ENCODE data around the gene KLRK1.
"Not testable (repeated sequence)": the region's sequence is repeated elsewhere in the genome, so short reads cannot be mapped to it uniquely, and the experiment has no call there.

The KLRK1 gene

DNA sequence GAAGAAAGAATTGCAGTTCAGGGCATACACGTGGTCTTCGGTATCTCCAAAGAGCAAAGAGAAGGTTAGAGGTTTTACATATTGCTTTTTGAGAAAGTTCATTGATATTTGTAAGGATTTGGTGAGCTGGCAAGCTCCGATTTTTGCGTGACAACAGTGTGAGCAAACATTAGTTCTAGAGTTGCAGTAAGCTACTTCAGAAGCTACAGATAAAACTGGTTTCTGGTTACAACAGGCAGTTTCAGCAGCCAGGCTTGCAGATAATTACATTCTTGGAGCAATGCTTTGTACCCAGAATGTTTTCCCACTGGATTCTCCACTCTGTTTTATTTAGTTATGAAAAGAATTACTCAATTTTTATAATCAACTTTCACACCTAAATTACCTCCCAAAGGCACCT lies 28.2 kb downstream of the KLRK1 start:
- Histone ChIP-seq H3K4me3 (ENCODE audit: insufficient read length, low read depth) (no peak overlapping the region), H3K36me3 (ENCODE audit: insufficient read depth, insufficient read length, low read length) (no peaks in the 10 kb centered on the region), H3K9me3 (ENCODE audit: insufficient read depth, low read length) (peaks cover 29% of the 10 kb centered on the region; the same call in 1 of the 2 replicates), H3K9ac (ENCODE audit: insufficient read length, low read depth) (no peak overlapping the region), H3K27me3 (ENCODE audit: insufficient read depth, insufficient read length) (no peaks in the 10 kb centered on the region), H3K4me1 (ENCODE audit: insufficient read depth, insufficient read length) (peaks cover 20% of the 10 kb centered on the region)
- no peak for DNase-seq (ENCODE audit: low read depth, low spot score)
- TF ChIP-seq SUZ12 (IDR thresholded peaks at IDR 0.05; ENCODE audit: extremely low read depth, insufficient read depth, insufficient read length), result no peak
- no peak for TF ChIP-seq YY1 (IDR thresholded peaks at IDR 0.05; ENCODE audit: insufficient read depth, insufficient read length)
- no peak for TF ChIP-seq ZNF274 (IDR thresholded peaks at IDR 0.05; ENCODE audit: low read depth, low read length)

DNA sequence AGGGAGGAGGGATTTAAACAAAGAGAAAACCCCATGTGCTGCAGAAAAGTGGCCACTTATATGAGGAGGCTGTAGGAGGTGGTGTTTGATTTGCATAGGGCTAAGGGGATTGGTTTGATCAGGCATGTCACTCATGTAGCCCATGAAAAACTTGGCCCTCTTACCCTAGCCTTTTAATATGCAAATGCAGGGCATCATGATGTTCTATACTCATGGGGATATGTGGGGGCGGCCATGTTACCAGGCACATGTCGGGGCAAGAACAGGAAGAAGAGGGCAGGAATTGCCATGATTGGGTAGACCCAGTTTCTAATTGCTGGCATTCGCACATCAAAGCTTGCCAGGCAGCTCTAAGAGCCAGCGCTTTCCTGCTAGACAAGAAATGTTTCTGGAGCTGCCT lies 28.8 kb downstream of the KLRK1 start:
- peak; percentile 86 for DNase-seq (ENCODE audit: low read depth, low spot score)
- Histone ChIP-seq H3K4me3 (ENCODE audit: insufficient read length, low read depth) (no peak overlapping the region), H3K9ac (ENCODE audit: insufficient read length, low read depth) (no peak overlapping the region), H3K27me3 (ENCODE audit: insufficient read depth, insufficient read length) (no peaks in the 10 kb centered on the region), H3K4me1 (ENCODE audit: insufficient read depth, insufficient read length) (peaks cover 20% of the 10 kb centered on the region), H3K36me3 (ENCODE audit: insufficient read depth, insufficient read length, low read length) (no peaks in the 10 kb centered on the region), H3K9me3 (ENCODE audit: insufficient read depth, low read length) (peaks cover 29% of the 10 kb centered on the region; the same call in 1 of the 2 replicates)
- no peak for TF ChIP-seq SUZ12 (IDR thresholded peaks at IDR 0.05; ENCODE audit: extremely low read depth, insufficient read depth, insufficient read length)
- TF ChIP-seq YY1 (IDR thresholded peaks at IDR 0.05; ENCODE audit: insufficient read depth, insufficient read length), result peak; percentile 60

DNA sequence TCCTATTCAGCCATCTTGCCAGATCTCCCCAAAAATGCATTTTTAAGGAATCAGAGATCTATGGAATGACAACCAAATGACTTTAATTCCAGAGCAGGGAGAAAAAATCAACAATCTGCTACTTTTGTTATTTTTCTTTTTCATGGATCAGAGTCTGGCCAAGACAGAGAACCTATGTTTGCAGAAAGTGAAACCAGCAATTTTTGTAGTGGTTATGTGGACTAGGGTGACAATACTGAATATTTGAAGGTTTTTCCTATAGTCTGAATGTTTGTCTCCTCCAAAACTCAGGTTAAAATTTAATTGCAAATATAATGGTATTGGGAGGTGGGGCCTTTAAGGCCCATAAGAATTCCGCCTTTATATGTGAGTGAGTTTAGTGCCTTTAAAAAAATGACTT lies 30.9 kb downstream of the KLRK1 start:
- DNase-seq (ENCODE audit: low read depth, low spot score), result no peak
- H3K4me1 ChIP-seq (ENCODE audit: insufficient read depth, insufficient read length), result peaks cover 12% of the 10 kb centered on the region
- no peak overlapping the region for H3K9ac ChIP-seq (ENCODE audit: insufficient read length, low read depth)
- no peak overlapping the region for H3K4me3 ChIP-seq (ENCODE audit: insufficient read length, low read depth)
- H3K9me3 ChIP-seq (ENCODE audit: insufficient read depth, low read length), result peaks cover 29% of the 10 kb centered on the region; the same call in 1 of the 2 replicates
- TF ChIP-seq YY1 (IDR thresholded peaks at IDR 0.05; ENCODE audit: insufficient read depth, insufficient read length) (no peak), ZNF274 (IDR thresholded peaks at IDR 0.05; ENCODE audit: low read depth, low read length) (no peak), SUZ12 (IDR thresholded peaks at IDR 0.05; ENCODE audit: extremely low read depth, insufficient read depth, insufficient read length) (no peak)
- H3K27me3 ChIP-seq (ENCODE audit: insufficient read depth, insufficient read length), result no peaks in the 10 kb centered on the region
- H3K36me3 ChIP-seq (ENCODE audit: insufficient read depth, insufficient read length, low read length), result no peaks in the 10 kb centered on the region

DNA sequence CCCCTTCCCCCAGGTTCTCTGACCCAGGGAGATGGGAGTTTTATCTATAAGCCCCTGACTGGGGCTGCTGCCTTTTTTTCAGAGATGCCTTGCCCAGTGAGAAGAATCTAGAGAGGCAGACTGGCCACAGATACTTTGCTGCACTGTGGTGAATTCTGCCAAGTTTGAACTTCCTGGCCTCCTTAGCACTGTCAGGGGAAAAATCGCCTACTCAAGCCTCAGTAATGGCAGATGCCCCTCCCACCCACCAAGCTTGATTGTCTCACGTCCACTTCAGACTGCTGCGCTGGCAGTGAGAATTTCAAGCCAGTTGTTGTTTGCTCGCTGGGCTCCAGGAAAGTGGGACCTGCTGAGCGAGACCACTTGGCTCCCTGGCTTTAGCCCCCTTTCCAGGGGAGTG lies 31.7 kb downstream of the KLRK1 start:
- no peaks in the 10 kb centered on the region for H3K27me3 ChIP-seq (ENCODE audit: insufficient read depth, insufficient read length)
- DNase-seq (ENCODE audit: low read depth, low spot score), result no peak
- no peak for TF ChIP-seq SUZ12 (IDR thresholded peaks at IDR 0.05; ENCODE audit: extremely low read depth, insufficient read depth, insufficient read length)
- no peak for TF ChIP-seq ZNF274 (IDR thresholded peaks at IDR 0.05; ENCODE audit: low read depth, low read length)
- no peak for TF ChIP-seq YY1 (IDR thresholded peaks at IDR 0.05; ENCODE audit: insufficient read depth, insufficient read length)

DNA sequence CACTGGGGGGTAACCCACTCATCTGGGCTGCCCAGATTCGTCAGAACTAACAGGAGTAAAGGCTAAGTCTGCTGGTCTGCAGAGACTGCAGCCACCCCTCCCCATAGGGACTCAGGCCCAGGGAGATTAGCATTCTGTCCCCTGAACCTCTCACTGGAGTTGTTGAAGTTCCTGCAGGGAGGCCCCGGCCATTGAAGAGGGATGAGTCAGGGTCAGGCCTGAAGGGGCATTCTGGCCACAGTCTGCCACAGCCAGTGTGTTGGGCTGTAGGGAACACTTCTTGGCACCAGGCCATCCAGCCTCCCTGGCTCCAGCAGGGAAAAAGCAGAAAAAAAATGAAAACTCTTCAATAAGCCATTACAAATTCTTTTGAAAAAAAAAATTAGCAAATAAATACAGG lies 35.3 kb downstream of the KLRK1 start:
- no peak overlapping the region for H3K9ac ChIP-seq (ENCODE audit: insufficient read length, low read depth)
- no peaks in the 10 kb centered on the region for H3K27me3 ChIP-seq (ENCODE audit: insufficient read depth, insufficient read length)
- no peak for TF ChIP-seq SUZ12 (IDR thresholded peaks at IDR 0.05; ENCODE audit: extremely low read depth, insufficient read depth, insufficient read length)
- peak; percentile 21 for TF ChIP-seq YY1 (IDR thresholded peaks at IDR 0.05; ENCODE audit: insufficient read depth, insufficient read length)
- TF ChIP-seq ZNF274 (IDR thresholded peaks at IDR 0.05; ENCODE audit: low read depth, low read length), result no peak
- H3K4me3 ChIP-seq (ENCODE audit: insufficient read length, low read depth), result no peak overlapping the region
- H3K36me3 ChIP-seq (ENCODE audit: insufficient read depth, insufficient read length, low read length), result no peaks in the 10 kb centered on the region
- peaks cover 4% of the 10 kb centered on the region for H3K4me1 ChIP-seq (ENCODE audit: insufficient read depth, insufficient read length)
- DNase-seq (ENCODE audit: low read depth, low spot score), result no peak
- peaks cover 19% of the 10 kb centered on the region; the same call in 1 of the 2 replicates for H3K9me3 ChIP-seq (ENCODE audit: insufficient read depth, low read length)

More for the DNA sequence above, 31.7 kb downstream of the KLRK1 start:
- H3K4me1 ChIP-seq (ENCODE audit: insufficient read depth, insufficient read length), result peaks cover 7% of the 10 kb centered on the region
- H3K9ac ChIP-seq (ENCODE audit: insufficient read length, low read depth), result no peak overlapping the region
- H3K4me3 ChIP-seq (ENCODE audit: insufficient read length, low read depth), result no peak overlapping the region
- peaks cover 29% of the 10 kb centered on the region; the same call in 1 of the 2 replicates for H3K9me3 ChIP-seq (ENCODE audit: insufficient read depth, low read length)
- H3K36me3 ChIP-seq (ENCODE audit: insufficient read depth, insufficient read length, low read length), result no peaks in the 10 kb centered on the region

DNA sequence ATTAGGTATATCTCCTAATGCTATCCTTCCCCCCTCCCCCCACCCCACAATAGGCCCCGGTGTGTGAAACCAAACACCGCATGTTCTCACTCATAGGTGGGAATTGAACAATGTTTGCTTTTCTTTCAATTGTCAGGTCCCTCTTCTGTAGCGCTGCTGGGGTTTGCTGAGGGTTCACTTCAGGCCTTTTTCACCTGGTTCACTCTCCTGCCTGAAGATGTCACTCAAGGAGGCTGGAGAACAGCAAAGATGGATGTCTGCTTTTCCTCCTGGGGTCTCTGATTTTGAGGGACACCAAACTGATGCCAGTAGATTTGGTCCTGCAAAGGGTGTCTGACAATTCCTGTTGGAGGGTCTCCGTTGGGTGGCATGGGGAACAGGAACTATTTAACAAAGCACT lies 35.8 kb downstream of the KLRK1 start:
- Histone ChIP-seq H3K36me3 (ENCODE audit: insufficient read depth, insufficient read length, low read length) (no peaks in the 10 kb centered on the region), H3K9me3 (ENCODE audit: insufficient read depth, low read length) (peaks cover 19% of the 10 kb centered on the region; the same call in 1 of the 2 replicates), H3K27me3 (ENCODE audit: insufficient read depth, insufficient read length) (no peaks in the 10 kb centered on the region), H3K4me1 (ENCODE audit: insufficient read depth, insufficient read length) (peaks cover 4% of the 10 kb centered on the region), H3K4me3 (ENCODE audit: insufficient read length, low read depth) (no peak overlapping the region), H3K9ac (ENCODE audit: insufficient read length, low read depth) (no peak overlapping the region)
- TF ChIP-seq YY1 (IDR thresholded peaks at IDR 0.05; ENCODE audit: insufficient read depth, insufficient read length) (no peak), ZNF274 (IDR thresholded peaks at IDR 0.05; ENCODE audit: low read depth, low read length) (no peak), SUZ12 (IDR thresholded peaks at IDR 0.05; ENCODE audit: extremely low read depth, insufficient read depth, insufficient read length) (no peak)
- DNase-seq (ENCODE audit: low read depth, low spot score), result no peak

DNA sequence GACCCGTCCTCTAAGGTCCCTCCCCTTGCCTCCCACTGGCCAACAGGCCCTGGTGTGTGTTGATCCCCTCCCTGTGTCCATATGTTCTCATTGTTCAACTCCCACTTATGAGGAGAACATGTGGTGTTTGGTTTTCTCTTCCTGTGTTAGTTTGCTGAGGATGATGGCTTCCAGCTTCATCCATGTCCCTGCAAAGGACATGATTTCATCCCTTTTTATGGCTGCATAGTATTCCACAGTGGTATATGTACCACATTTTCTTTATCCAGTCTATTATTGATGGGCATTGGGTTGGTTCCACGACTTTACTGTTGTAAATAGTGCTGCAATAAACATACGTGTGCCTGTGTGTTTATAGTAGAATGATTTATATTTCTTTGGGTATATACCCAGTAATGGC lies 38.4 kb downstream of the KLRK1 start:
- not testable (repeated sequence) for H3K36me3 ChIP-seq (ENCODE audit: insufficient read depth, insufficient read length, low read length); H3K27me3 ChIP-seq (ENCODE audit: insufficient read depth, insufficient read length); H3K9ac ChIP-seq (ENCODE audit: insufficient read length, low read depth); DNase-seq (ENCODE audit: low read depth, low spot score); H3K4me3 ChIP-seq (ENCODE audit: insufficient read length, low read depth); H3K4me1 ChIP-seq (ENCODE audit: insufficient read depth, insufficient read length); H3K9me3 ChIP-seq (ENCODE audit: insufficient read depth, low read length)

All from NT2/D1 (cell line).